T-helper 1 cell (primary cell): Measurements from ENCODE around the gene DAPK2.
"Not testable (repeated sequence)": the region's sequence is repeated elsewhere in the genome, so short reads cannot be mapped to it uniquely, and the experiment has no call there.

Experiments
- DNase-seq, 5 donors: peaks; one replicate each; pipeline ENCODE4 v3.0.0-alpha.2; 2012 to 2020

Gene DAPK2

DNA sequence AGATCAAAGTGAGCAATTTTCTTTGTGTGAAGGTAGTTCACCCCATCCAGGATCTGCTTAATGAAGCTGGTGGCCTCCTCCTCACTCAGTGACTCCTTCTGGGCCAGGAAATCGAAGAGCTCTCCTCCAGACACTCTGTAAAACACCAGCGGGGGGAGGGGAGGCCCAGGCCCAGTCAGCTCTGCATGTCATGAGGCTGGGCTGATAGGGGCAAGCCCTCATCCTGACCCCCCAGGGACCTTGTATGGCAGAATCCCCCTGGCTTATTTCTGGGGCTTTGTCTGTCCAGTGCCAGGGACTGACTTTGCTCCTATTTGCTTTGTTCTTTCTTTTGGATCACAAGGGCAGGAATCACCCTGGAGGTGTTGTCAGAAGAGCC lies 74.9 kb downstream of the DAPK2 start:
- peak in 3 of 5 donors; percentile 25 to 64 (median 29) for DNase-seq

DNA sequence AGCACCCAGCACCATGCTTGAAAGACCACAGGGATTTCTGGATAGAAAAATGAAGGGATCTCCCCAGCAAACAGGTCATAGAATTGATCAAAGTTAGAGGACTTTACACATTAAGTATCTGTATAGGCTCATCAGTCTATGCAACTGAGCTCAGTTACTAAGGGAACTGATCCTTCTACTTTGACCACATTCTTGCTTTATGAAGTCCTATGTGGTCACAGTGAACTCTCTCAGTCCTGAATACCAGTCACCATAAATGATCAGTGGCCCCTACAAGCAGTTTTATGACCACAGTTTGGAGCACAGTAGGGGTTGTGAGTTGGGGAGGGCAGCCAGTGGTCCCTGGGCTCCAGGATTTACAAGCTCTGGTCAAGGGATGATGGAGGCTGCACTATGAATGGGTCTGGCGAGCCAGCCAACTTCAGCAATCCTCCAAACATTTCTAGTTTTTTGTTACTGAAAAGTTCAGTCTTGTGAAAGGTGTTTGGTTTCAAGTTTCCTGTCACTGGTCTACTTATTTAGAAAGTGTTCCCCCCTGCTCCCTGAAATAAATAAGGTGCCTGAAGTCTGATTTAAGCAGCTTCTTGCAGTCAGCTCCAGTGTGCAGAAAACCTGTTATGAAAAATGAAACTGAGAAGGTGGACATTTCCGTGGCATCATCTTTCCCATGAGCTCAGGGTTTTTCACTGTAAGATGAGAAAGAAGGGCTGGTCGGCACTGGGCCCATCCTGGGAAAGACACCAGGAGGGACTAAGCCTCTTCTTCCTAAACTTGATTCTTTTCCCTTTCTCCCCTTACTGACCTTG lies 75.5 kb downstream of the DAPK2 start:
- DNase-seq = peak in 1 of 5 donors; percentile 62

DNA sequence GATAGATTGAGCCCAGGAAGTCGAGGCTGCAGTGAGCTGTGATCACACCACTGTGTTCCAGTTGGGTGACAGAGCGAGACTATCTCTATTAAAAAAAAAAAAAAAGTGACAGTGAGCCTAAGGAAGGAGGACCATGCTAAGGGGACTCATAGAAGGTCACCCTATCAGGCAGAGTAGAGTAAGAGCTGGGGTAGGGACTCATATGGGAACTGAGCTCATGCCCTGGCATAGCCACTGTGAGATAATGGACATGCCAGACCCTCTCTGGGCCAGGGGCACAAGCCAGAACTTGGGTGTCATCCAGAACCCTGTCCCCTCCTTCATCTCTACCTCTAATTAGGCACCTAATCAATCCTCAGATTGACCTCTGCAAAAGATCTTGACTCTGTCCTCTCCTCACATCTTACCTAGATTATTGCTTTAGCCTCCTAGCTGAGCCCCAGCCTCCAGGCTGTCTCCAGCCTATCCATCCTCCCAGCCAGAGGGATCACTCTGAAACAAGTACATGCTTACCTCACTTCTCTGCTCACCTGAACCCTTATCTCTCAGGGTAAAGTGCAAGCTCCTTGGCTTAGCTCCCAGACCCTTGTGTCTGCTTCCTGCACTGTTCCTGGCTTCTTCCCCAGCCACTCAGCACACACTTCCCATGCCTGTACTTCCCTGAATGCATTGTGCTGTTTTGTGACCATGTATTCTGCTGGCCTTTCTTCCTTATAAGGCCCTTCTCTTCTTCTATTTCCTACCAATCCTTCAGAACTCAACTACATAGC lies 76.4 kb downstream of the DAPK2 start:
- no peak for DNase-seq

DNA sequence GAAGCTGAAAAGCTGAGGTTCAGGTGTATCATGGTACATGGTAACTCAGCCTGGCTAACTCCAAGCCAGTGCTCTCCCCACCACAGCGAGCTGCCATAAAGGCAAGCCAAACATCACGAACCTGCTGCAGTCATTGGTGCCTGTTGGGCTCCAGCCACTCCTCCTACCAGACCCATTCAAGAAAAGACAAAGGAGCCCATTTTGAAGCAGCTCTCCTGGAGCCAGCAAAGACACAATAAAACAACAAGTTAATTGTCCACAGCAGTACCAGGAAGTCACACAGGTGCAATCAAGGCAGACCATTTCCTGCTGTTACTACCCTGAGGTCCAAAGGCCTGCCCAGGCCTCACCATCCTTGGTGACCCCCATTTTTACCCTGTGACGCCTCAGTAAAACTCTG lies 77.6 kb downstream of the DAPK2 start:
- DNase-seq = no peak

DNA sequence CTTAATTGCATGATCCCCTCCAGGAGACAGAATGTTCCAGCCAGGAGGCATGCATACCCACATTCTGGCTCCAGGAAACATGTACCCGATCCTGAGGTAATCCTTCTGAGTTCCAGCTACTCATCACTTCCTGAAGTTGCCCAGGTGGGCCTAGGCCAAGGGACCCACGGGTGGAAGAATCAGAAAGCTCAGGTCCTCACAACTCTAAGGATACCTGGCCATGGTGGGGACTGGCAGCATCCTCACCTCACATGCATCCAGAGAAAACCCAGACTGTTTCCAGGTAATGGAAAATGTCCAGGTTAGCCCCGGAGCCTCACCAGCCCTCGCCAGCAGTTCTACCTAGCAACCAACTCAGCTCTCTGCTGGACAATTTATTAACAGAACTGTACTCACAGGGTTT lies 78.2 kb downstream of the DAPK2 start:
- DNase-seq = no peak

DNA sequence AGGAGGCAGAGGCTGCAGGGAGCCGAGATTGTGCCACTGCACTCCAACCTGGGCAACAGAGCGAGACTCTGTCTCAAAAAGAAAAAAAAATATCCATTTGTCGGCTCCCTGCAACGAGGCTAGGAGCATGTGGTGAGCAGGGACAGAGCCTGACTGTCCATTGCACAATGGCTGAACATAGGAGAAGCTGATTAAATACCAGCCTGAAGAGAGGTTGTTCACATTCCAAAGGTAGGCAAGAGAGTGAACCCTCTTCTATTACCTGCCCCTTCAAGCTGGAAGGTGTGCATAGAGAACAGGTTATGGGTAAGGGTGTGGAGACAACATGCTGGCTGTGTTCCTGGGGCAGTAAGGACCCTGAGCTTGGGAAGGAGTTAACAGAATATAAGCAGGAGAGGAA lies 78.7 kb downstream of the DAPK2 start:
- no peak for DNase-seq

DNA sequence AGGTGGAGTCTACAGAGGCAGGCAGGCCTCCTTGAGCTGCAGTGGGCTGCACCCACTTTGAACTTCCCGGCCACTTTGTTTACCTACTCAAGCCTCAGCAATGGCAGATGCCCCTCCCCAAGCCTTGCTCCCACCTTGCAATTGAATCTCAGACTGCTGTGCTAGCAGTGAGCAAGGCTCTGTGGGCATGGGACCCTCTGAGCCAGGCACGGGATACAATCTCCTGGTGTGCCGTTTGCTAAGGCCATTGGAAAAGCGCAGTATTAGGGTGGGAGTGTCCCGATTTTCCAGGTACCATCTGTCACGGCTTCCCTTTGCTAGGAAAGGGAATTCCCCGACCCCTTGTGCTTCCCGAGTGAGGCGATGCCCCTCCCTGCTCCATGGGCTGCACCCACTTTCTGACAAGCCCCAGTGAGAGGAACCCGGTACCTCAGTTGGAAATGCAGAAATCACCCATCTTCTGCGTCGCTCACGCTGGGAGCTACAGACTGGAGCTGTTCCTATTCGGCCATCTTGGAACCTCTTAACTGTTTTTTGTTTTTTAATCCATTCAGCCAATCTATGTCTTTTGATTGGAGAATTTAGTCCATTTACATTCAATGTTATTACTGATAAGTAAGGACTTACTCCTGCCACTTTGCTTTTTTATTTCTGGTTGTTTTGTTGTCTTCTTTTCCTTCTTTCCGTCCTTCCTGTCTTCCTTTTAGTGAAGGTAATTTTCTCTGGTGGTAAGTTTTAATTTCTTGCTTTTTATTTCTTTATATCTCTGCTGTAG lies 83.2 kb downstream of the DAPK2 start:
- not testable (repeated sequence) for DNase-seq

DNA sequence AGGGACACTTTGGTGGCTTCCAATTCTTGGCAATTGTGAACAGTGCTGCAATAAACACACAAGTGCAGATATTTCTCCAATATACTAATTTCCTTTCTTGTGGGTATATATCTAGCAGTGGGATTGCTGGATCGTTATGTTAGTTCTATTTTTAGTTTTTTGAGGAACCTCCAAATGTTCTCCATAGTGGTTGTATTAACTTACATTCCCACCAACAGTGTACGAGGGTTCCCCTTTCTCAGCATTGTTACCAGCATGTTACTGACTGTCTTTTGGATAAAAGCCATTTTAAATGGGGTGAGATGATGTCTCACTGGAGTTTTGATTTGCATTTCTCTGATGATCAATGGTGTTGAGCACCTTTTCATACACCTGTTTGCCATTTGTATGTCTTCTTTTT lies 92.8 kb downstream of the DAPK2 start:
- DNase-seq = no peak

DNA sequence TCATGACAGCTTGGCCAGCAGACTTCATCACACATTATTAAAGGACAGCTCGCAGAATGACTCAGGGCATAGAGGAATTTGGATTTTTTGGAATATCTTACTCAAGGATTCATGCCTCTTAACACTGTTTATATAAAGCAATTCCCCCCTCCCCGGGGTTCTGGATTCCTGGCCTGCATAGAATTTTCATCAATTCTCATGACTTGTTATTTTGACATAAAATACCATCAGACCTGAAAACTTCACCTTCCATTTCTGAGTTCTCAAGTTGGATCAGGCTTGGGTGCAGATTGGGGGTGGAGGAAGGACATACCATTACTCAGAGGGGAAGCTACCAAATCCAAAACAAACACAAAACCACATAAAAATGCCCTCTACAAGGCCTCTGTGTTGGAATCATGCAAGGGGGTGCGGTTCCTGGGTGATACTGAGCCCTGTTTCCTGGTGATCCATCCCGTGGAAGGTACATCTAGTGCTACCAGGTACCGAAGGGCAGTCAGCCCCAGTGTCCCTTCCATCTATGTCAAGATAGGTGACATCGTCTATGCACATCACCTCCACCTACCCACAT lies 95.3 kb downstream of the DAPK2 start:
- no peak for DNase-seq

DNA sequence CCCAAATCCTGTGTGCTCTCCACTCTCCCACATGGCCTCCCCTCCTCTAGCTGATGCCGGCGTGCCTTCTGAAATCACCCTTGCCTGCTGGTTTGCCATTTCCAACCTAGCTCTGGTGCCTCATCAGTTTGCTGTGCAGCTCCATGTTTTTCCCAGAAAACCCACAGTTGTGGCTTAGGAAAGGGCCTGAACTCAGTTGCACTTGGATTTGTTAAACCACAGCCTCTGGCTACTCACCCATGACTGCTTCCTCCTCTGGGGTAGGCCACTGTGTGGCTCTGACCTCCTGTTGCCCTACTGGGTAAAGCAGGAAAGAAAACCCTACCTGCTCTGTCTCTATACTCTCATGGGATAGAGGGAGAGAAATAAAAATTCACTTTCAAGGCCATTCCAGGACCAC lies 97.3 kb downstream of the DAPK2 start:
- no peak for DNase-seq

DNA sequence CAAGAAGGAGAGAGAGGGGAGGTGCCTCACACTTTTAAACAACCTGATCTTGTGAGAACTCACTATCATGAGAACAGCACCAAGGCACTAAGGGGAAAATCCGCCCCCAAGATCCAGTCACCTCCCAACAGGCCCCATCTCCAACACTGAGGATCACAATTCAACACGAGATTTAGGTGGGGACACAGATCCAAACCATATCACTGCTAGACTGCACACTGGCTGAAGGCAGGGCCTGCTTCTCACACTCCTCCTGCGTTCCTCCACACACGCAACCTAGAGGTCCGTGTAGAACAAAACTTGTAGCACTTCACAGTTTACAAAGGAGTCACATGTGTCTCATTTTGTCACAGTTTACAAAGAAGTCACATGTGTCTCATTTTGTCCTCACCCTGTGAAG lies 97.8 kb downstream of the DAPK2 start:
- DNase-seq = no peak

DNA sequence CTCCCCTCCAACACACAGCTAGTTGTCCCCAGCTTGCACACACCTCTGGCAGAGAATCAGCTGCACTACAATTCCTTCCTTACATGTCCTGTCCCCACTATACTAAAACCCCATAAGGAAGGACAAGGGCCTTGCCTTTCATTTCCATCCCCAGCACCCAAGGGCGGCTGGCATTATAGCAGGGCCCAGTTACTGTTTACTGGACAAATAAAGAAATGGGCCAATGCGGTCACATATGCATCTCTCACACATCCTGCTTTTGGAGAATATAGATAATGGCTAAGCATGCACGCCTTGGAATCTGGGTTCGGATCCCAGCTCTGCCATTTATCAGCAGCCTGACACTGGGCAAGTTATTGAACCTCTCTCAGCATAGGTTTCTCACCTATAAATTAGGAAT lies 99.1 kb downstream of the DAPK2 start:
- DNase-seq = no peak

DNA sequence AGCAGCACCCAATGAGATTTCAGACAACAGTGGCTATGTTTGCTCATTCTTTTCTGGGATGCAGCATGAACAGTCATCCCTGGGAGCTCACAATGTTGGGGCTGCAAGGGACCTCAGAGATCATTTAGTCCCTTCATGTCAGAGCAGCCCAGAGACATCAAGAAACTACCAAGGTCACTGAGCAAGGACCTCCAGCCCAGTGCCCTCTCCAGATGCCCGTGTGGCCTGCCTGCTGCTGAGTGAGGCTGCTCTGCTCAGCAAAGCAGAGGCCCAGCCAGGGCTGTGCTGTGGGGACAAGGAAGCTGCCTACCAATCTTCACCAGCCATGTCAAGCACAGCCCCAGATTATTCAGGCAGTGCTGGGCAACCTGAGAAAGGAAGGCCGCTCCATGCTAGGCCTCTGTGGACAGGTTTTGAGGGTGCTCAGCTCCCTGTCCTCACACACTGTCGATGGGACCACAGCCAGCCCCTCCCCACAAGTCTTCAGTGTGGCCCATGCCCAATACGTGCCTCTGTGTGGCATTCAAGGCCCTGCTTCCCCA lies 99.7 kb downstream of the DAPK2 start:
- DNase-seq = no peak

DNA sequence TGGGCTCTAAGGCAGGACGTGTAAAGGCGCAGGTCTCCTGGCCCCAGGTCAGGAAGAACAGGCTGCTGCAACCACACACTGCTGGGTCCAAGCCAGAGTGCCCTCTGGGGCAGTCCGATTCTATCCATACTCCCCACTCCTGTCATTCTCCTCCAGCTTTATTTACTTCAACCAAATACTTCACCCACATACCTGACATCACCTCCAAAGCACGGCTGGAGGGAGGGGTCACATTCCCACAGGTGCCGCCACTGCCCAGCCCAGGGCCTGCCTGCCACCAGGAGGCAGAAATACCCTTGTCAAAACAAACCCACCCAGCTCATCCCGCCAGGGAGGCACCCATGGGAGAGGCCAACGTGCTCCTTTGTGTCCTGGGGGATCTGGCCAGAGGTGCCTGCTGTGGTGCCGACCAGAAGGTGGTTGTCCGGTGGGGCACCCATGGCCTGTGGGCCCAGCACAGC lies 100.4 kb downstream of the DAPK2 start:
- no peak for DNase-seq

DNA sequence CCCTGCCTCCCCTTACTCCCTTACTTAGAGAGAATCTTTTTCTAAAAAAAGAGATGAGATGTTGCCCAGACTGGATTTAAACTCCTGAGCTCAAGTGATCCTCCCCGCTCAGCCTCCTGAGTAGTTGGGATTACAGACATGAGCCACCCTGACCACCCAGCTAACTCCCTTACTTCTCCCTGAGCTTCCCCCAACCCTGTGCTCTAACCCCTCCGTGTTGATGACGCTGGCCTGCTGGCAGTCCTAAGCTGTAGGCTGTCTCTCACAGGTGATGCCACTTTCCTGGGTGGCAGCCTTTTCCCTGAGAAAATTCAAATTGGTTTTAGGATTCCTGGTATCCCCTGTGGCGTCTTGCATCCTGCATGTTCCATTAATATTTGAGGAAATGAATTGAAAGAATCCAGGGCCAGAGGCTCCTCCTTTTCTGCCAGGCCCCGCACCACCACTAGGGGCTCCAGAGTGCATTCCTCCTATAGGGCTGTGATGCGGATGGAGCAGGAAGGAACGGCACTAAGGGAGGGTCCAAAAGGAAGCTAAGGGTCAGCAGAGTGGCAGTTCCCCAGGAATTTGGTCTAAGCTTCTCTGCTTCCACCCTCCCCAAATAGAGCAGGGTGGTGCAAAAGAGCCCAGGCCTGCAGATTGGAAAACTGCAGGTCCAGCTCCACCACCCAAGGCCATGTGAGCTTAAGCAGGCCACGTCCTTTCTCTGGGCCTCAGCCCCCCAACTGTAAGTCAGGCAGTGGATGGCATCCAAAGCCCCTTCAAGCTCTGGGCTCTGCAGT lies 101.1 kb downstream of the DAPK2 start:
- peak; percentile 28 to 61 (median 45) for DNase-seq

DNA sequence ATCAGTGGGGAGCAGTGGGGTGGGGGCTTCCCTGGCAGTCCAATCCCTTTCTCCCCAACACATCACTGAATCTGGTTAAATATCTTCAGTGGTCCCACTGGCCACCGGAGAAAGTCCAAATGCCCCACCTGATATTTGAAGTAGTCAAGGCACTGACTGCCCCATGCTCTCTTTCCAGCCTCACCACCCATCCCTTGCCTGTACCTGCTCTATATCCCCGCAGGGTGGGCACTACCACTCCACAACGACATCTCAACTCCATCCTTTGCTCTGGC lies 101.7 kb downstream of the DAPK2 start:
- no peak for DNase-seq

DNA sequence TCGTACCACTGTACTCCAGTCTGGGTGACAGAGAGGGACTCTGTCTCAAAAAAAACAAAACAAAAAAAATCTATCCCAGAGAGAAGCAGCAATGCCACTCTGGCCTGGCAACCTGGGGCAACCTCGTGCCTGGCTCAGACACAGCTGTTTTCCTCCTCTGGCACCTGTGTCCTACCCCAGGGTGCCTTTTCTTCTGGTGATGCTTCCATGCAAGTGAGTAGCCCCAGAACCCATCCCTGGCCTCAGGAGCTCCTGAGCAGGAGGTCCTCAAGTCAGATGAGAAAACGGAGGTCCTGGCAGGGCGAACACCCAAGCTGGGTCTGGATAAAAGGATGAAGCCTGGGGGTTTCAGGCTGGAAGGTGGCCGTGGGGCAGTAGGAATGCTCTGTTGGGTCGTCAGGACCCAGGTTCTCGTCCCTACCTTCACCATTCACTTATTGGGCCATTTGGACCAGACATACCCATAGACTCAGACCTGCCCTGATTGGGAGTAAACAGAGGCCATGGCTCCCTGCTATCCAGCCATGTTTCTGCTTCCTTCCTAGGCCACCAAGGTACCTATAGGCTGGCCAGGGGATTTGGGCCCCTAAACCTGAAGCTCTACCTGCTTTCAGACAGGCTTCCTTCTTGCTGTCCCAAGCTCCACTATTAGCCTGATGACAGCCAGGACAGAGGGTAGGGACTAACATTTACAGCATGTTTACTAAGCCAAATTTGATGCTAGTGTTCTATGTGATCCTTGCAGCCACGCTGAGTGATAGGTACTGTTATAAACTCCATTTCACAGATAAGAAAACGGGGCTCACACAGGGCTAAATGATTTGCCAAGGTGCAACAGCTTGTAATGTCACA lies 102.2 kb downstream of the DAPK2 start:
- no peak for DNase-seq

DNA sequence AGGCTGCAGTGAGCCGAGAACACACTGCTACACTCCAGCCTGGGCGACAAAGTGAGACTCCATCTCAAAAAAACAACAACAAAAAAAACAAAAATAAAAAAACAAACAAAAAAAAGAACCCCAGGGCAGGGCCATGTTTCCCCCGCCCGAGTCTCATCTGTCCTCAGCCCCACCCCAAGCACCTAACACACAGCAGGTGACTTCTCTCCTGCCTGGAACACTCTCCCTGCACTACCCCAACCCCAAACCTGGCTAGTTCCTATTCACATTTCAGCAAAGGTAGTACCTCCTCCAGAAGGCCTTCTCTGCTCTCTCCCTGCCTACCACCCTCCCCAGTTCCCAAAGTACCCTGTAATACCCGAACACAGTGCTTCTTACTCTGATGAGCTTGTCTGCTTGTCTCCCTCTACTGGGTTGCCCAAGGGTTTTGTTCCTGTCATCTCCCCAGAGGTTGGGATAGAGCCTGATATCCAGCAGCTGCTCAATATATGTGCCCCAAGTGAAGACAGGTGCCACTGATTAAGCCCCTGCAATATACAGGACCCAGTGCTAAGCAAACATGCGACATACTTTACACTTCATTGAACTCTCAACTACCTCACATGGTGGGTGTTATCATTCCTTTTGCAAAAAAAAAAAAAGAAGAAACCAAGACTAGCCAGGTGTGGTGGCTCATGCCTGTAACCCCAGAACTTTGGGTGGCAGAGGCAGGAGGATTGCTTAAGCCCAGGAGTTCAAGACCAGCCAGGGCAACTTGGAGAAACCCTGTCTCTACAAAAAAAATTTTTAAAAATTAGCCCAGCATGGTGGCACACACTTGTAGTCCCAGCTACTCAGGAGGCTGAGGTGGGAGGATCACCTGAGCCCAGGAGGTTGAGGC lies 103.6 kb downstream of the DAPK2 start:
- DNase-seq = no peak

DNA sequence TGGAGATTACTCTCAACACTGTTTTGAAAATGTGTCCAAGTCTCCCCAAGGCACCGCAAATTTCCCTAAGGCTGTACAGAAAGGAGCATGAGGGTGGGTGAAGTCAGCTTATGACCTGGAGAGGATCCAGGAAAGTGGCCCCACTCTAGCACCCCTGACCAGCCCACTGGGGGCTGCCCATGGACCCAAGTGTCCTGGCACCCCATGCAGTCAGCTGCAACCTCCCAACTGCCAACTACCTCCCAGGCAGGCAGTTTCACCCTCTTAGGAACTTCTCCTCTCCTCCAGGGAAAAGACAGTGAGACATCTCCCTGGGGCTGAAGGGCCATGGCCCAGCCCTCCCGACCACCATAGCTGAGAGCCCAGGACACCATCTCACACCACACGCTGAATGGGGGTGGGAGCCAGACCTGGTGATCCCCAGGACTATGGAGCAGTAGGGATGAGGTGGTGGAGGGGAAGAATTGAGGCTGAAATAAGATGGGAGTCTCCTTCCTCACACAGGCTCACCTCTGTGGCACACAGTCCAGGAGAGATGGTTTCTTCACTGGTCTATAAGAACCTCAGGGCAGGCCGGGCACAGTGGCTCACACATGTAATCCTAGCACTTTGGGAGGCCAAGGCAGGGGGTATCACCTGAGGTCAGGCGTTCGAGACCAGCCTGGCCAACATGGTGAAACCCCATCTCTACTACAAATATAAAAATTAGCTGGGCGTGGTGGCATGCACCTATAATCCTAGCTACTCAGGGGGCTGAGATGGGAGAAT lies 104.4 kb downstream of the DAPK2 start:
- DNase-seq = no peak
